ENCODE measurements around the gene NPLOC4. TPM values are rescaled to one million over a fixed set of nuclear protein-coding genes. Genes with fewer than 3 reads are reported as not detected.

Gene NPLOC4
- total and polyA plus RNA-seq, 2 of the 8 experiments (the other 6 are each of a cell fraction or from before 2014, with no cell fraction given), result 70.7 to 92.7 TPM

- TF ChIP-seq MAX (IDR thresholded peaks at IDR 0.05), result no peak
- no peak for TF ChIP-seq PHF8 (conservative IDR thresholded peaks at IDR 0.05; ENCODE audit: low read depth, low read length)
- TF ChIP-seq CTBP2 (IDR thresholded peaks at IDR 0.05; ENCODE audit: borderline replicate concordance, insufficient read depth, insufficient read length, low read length), result no peak
- no peak for TF ChIP-seq TAF1 (IDR thresholded peaks at IDR 0.05; ENCODE audit: low read depth, low read length)
- TF ChIP-seq GTF2F1 (IDR thresholded peaks at IDR 0.05; ENCODE audit: borderline replicate concordance, low read depth, low read length), result no peak
Measured at GRCh38 chr17:81535480-81536298, 101.2 kb downstream of the NPLOC4 start (continued).

All from H1 (cell line).